LoVo (cell line): Measurements from ENCODE around the gene DAB1.
A peak's percentile ranks its signal among the peaks of the same experiment; 100 is the strongest.

Experiments used
- DNase-seq: peaks from one replicate; pipeline ENCODE4 v3.0.0-alpha.2; 2016; ENCODE audit warnings: low spot score

Gene DAB1

GRCh38 chr1:57316861-57317260, 107.0 kb downstream of the DAB1 start:
- DNase-seq, result no peak

GRCh38 chr1:57316291-57316690, 107.6 kb downstream of the DAB1 start:
- no peak for DNase-seq

- no peak for DNase-seq
Observed at GRCh38 chr1:57312869-57313268, 111.0 kb downstream of the DAB1 start.

GRCh38 chr1:57311411-57311810, 112.4 kb downstream of the DAB1 start:
- DNase-seq, result peak; percentile 19

- DNase-seq, result peak; percentile 24
Observed at GRCh38 chr1:57311006-57311405, 112.9 kb downstream of the DAB1 start.

GRCh38 chr1:57309630-57310029, 114.2 kb downstream of the DAB1 start:
- DNase-seq, result no peak

- DNase-seq, result no peak
Observed at GRCh38 chr1:57307392-57308170, 116.3 kb downstream of the DAB1 start.

- no peak for DNase-seq
Observed at GRCh38 chr1:57304591-57304990, 119.3 kb downstream of the DAB1 start.

- no peak for DNase-seq
Observed at GRCh38 chr1:57302812-57303596, 120.9 kb downstream of the DAB1 start.

- DNase-seq, result no peak
Observed at GRCh38 chr1:57300186-57300585, 123.7 kb downstream of the DAB1 start.

GRCh38 chr1:57296726-57297250, 127.1 kb downstream of the DAB1 start:
- DNase-seq, result no peak

GRCh38 chr1:57295326-57295725, 128.5 kb downstream of the DAB1 start:
- DNase-seq, result no peak

GRCh38 chr1:57294177-57294576, 129.7 kb downstream of the DAB1 start:
- no peak for DNase-seq

GRCh38 chr1:57293214-57293613, 130.6 kb downstream of the DAB1 start:
- DNase-seq, result no peak

GRCh38 chr1:57289781-57290180, 134.1 kb downstream of the DAB1 start:
- no peak for DNase-seq

- no peak for DNase-seq
Observed at GRCh38 chr1:57285992-57286391, 137.9 kb downstream of the DAB1 start.

- DNase-seq, result no peak
Observed at GRCh38 chr1:57282411-57282810, 141.4 kb downstream of the DAB1 start.

GRCh38 chr1:57281324-57281723, 142.5 kb downstream of the DAB1 start:
- DNase-seq, result no peak

GRCh38 chr1:57279909-57280666, 143.8 kb downstream of the DAB1 start:
- DNase-seq, result no peak

- no peak for DNase-seq
Observed at GRCh38 chr1:57278558-57278957, 145.3 kb downstream of the DAB1 start.

- no peak for DNase-seq
Observed at GRCh38 chr1:57277681-57278080, 146.2 kb downstream of the DAB1 start.

- no peak for DNase-seq
Observed at GRCh38 chr1:57276918-57277317, 146.9 kb downstream of the DAB1 start.
